ENCODE data around the gene TENM3.

TENM3 gene

GRCh38 chr4:182369211-182369610 lies 126.0 kb downstream of the TENM3 start:
- Histone ChIP-seq H3K9ac (ENCODE audit: low read length) (no peak overlapping the region), H3K4me1 (ENCODE audit: low read length) (no peaks in the 10 kb centered on the region), H3K27ac (ENCODE audit: low read length) (no peak overlapping the region), H3K4me3 (ENCODE audit: low read length) (no peak overlapping the region), H3K36me3 (replicated peaks; ENCODE audit: low read depth, low read length) (no peaks in the 10 kb centered on the region), H3K79me2 (ENCODE audit: low read length) (no peaks in the 10 kb centered on the region), H3K27me3 (ENCODE audit: low read depth, low read length) (0 out of 2 replicates have a peak, but pooled peaks cover 3% of the 10 kb centered on the region), H3K9me3 (ENCODE audit: insufficient read depth, low read length) (no peaks in the 10 kb centered on the region), H3K4me2 (ENCODE audit: low read length) (no peak overlapping the region), H2AFZ (ENCODE audit: low read depth, low read length) (no peak overlapping the region), H4K20me1 (ENCODE audit: insufficient read depth, low read length) (no peaks in the 10 kb centered on the region)
- no peak for TF ChIP-seq CTCF (IDR thresholded peaks at IDR 0.05; ENCODE audit: low read depth, low read length)
- no peak for TF ChIP-seq EZH2phosphoT487 (IDR thresholded peaks at IDR 0.05; ENCODE audit: low read depth)

- no peaks in the 10 kb centered on the region for H3K79me2 ChIP-seq (ENCODE audit: low read length)
- TF ChIP-seq CTCF (IDR thresholded peaks at IDR 0.05; ENCODE audit: low read depth, low read length) (no peak), EZH2phosphoT487 (IDR thresholded peaks at IDR 0.05; ENCODE audit: low read depth) (no peak)
- no peaks in the 10 kb centered on the region for H4K20me1 ChIP-seq (ENCODE audit: insufficient read depth, low read length)
- 0 out of 2 replicates have a peak, but pooled peaks cover 3% of the 10 kb centered on the region for H3K27me3 ChIP-seq (ENCODE audit: low read depth, low read length)
- no peak overlapping the region for H3K4me2 ChIP-seq (ENCODE audit: low read length)
- H3K36me3 ChIP-seq (replicated peaks; ENCODE audit: low read depth, low read length) = no peaks in the 10 kb centered on the region
- no peak overlapping the region for H2AFZ ChIP-seq (ENCODE audit: low read depth, low read length)
- no peak overlapping the region for H3K4me3 ChIP-seq (ENCODE audit: low read length)
- H3K9me3 ChIP-seq (ENCODE audit: insufficient read depth, low read length) = no peaks in the 10 kb centered on the region
- H3K9ac ChIP-seq (ENCODE audit: low read length) = no peak overlapping the region
- H3K27ac ChIP-seq (ENCODE audit: low read length) = no peak overlapping the region
- H3K4me1 ChIP-seq (ENCODE audit: low read length) = no peaks in the 10 kb centered on the region
Observed at GRCh38 chr4:182370491-182370890, 127.3 kb downstream of the TENM3 start.

- TF ChIP-seq CTCF (IDR thresholded peaks at IDR 0.05; ENCODE audit: low read depth, low read length) (no peak), EZH2phosphoT487 (IDR thresholded peaks at IDR 0.05; ENCODE audit: low read depth) (no peak)
- Histone ChIP-seq H3K4me2 (ENCODE audit: low read length) (no peak overlapping the region), H3K27ac (ENCODE audit: low read length) (no peak overlapping the region), H3K79me2 (ENCODE audit: low read length) (no peaks in the 10 kb centered on the region), H2AFZ (ENCODE audit: low read depth, low read length) (no peak overlapping the region), H3K36me3 (replicated peaks; ENCODE audit: low read depth, low read length) (no peaks in the 10 kb centered on the region), H3K9me3 (ENCODE audit: insufficient read depth, low read length) (no peaks in the 10 kb centered on the region), H3K9ac (ENCODE audit: low read length) (no peak overlapping the region), H3K4me3 (ENCODE audit: low read length) (no peak overlapping the region), H3K27me3 (ENCODE audit: low read depth, low read length) (peaks cover 24% of the 10 kb centered on the region), H3K4me1 (ENCODE audit: low read length) (peaks cover 2% of the 10 kb centered on the region), H4K20me1 (ENCODE audit: insufficient read depth, low read length) (no peaks in the 10 kb centered on the region)
Observed at GRCh38 chr4:182380771-182381181, 137.6 kb downstream of the TENM3 start.

- H3K4me2 ChIP-seq (ENCODE audit: low read length) = no peak overlapping the region
- peaks cover 6% of the 10 kb centered on the region for H3K4me1 ChIP-seq (ENCODE audit: low read length)
- no peak for TF ChIP-seq CTCF (IDR thresholded peaks at IDR 0.05; ENCODE audit: low read depth, low read length)
- TF ChIP-seq EZH2phosphoT487 (IDR thresholded peaks at IDR 0.05; ENCODE audit: low read depth) = no peak
Observed at GRCh38 chr4:182382941-182383340, 139.7 kb downstream of the TENM3 start.

More at GRCh38 chr4:182382941-182383340, 139.7 kb downstream of the TENM3 start:
- Histone ChIP-seq H3K9me3 (ENCODE audit: insufficient read depth, low read length) (no peaks in the 10 kb centered on the region), H4K20me1 (ENCODE audit: insufficient read depth, low read length) (no peaks in the 10 kb centered on the region), H3K9ac (ENCODE audit: low read length) (no peak overlapping the region), H3K27ac (ENCODE audit: low read length) (no peak overlapping the region), H3K27me3 (ENCODE audit: low read depth, low read length) (peaks cover 27% of the 10 kb centered on the region), H3K4me3 (ENCODE audit: low read length) (no peak overlapping the region), H2AFZ (ENCODE audit: low read depth, low read length) (no peak overlapping the region), H3K36me3 (replicated peaks; ENCODE audit: low read depth, low read length) (no peaks in the 10 kb centered on the region), H3K79me2 (ENCODE audit: low read length) (no peaks in the 10 kb centered on the region)
